Amygdala (tissue), 56 donors: Measurements from ENCODE around the gene SLC44A5.

Experiments
- DNase-seq, 56 donors: peaks; one replicate each; lab custom pipeline; 2025; lab: John Stamatoyannopoulos, UW

Gene SLC44A5

GRCh38 chr1:75589637-75590036 lies 21.3 kb downstream of the SLC44A5 start:
- no peak for DNase-seq

DNA sequence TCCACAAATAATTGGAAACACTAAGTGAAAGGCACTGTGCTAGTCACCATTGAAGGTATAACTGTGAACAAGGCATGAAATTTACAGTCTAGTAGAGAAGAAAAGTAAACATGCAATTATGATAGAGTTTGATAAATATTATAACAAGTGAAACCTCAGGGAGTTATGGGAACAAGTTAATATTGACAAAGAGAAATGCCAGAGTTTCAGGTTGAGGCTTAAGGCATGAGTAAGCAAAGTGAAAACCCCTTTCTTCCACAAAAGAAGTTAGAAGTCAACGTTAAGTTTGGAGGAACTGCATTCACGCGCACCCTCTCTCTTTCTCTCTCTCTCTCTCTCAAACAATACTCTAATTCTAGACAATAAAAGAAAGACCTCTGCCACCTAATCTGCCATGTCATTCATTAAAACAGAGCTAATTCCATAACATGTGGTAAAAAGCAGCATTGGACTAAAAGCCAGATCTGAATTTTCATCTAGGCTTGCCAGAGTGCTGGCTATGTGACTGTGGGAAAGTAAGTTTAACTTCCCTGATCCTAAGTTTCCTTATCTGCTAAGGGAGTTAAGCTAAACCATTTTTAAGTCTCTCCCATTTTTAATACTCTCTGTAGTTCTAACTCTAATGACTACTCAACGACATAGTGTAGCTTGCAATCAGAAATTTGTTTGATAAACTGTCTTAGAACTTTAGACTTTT lies 22.0 kb downstream of the SLC44A5 start:
- DNase-seq: no peak

- no peak for DNase-seq
These were observed 23.2 kb downstream of the SLC44A5 start for GRCh38 chr1:75587692-75588091.

DNA sequence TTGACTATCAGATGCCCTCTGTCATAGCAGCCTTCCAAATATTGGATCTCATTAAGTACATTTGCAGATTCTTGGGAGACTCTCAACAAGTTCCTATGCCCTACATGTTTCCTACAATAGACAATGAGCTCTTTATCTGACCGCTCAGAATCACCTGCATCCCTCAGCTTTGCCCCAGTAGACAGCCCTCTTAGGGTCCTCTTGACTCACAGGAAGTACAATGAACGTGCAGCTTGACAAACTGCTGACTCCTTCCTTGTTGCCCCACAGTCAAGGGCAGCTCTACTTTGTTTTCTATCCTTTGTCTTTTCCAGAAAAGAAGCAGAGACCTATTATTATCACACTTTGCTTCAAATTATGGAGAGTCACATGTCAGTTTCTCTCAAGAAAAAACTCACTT lies 27.6 kb downstream of the SLC44A5 start:
- no peak for DNase-seq

DNA sequence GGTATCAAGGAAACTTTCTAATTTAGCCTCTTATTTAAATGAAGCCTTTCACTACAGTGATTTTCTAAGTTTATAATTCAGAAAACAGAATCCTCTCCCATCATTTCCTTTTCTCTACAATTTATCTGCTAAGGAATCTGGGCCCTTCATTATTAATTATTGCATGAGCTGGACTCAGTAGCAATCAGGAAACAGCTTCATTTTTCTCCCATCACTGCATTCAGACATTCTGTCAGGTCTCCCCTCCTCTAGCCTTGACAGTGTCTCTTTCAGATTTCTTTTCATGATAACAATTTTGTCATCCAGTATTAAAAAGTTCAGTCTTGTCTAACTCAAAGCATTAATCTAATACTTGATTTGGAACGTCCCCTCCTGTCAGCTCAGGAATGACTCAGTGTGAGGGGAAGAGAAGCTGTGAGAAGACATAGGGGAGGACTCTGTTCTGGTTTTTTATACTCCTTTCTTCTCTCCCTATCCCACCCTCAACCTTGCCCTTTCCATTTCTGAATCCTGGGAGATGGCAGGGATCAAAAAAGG lies 28.1 kb downstream of the SLC44A5 start:
- DNase-seq: no peak

- DNase-seq: no peak
These were observed 31.9 kb downstream of the SLC44A5 start for GRCh38 chr1:75579046-75579445.

DNA sequence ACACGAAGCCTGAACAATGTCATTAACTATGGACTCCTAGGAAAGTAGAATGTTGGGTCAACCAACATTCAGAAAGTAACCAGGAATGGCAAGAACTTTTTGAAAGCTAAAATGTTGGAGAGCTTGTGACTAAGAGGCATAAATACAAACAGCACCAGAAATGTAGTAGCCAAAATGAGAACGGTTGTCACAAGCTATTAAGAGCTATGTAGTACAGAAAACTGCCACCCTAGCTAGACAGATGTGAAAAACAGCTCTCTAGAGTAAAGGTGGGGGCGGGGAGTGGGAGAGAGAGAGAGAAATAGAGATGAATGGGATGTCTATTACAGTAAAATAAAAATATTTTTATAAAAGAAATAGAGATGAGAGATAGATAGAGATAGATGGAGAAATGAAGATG lies 35.1 kb downstream of the SLC44A5 start:
- DNase-seq: no peak

GRCh38 chr1:75567191-75567590 lies 43.7 kb downstream of the SLC44A5 start:
- DNase-seq: no peak

DNA sequence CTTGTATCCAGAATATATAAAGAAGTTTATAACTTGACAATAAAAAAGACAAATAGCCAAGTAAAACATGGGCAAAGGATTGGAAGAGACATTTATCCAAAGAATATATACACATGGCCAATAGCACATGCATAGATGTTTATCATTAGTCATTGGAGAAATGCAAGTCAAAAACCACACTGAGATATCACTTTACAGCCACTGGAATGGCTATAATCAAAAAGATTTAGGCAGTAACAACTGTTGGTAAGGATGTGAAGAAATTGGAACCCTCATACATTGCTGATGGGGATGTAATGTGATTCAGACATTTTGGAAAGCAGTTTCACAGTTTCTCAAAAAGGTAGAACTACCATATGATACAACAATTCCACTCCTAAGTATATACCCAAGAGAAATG lies 51.1 kb downstream of the SLC44A5 start:
- no peak for DNase-seq

GRCh38 chr1:75559136-75559535 lies 51.8 kb downstream of the SLC44A5 start:
- no peak for DNase-seq

DNA sequence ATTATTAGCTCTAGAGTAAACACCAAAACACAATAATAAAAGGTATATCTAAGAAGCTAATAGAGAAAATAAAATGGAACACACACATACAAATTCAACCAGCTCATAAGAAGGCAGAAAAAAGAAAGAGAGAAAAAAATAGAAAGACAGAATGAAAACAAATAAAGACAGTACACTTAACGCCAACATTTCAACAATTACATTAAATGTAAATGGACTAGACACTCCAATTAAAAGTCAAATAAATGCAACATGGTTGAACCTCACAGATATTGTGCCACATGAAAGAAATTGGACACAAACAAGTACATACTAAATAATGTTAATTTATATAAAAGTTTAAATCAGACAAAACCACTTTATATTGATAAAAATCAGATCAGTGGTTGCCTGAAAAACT lies 56.0 kb downstream of the SLC44A5 start:
- no peak for DNase-seq

GRCh38 chr1:75554181-75554580 lies 56.7 kb downstream of the SLC44A5 start:
- no peak for DNase-seq

GRCh38 chr1:75550559-75550958 lies 60.4 kb downstream of the SLC44A5 start:
- DNase-seq: no peak

DNA sequence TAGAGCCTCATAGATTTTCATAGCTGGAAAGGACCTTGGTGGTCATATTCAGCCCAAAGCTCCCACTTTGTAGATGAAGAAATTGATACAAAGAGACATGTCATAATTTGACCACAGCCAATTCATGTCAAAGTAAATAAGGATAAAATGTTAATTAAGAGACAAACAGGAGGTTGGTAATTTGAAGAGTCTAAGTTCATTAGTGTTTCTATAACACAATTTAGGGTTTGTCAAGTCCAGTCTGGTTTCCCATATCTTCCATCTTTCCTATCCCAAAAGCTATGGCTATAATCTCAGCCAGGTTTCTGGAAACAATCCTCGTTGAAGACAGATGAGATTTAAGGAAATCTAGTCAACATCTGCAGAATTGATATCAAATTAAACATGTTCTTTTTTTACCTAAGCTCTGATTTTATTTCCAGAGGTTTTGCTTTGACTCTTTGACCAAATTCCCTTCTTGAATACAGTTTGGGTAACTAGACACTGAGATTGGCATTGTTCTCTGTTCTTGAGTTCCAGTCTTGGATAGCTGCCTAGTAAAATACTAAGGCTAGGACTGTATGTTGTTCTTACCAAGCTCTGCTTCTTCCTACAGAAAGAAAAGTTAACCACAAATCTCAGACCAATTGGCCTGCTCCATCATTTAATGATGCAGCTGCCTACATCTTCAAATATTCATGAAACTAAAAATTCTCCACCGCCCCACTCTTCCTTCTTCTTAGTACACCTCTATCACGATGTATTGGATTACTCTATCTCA lies 62.0 kb downstream of the SLC44A5 start:
- DNase-seq: no peak

GRCh38 chr1:75543705-75544104 lies 67.2 kb downstream of the SLC44A5 start:
- DNase-seq: no peak

DNA sequence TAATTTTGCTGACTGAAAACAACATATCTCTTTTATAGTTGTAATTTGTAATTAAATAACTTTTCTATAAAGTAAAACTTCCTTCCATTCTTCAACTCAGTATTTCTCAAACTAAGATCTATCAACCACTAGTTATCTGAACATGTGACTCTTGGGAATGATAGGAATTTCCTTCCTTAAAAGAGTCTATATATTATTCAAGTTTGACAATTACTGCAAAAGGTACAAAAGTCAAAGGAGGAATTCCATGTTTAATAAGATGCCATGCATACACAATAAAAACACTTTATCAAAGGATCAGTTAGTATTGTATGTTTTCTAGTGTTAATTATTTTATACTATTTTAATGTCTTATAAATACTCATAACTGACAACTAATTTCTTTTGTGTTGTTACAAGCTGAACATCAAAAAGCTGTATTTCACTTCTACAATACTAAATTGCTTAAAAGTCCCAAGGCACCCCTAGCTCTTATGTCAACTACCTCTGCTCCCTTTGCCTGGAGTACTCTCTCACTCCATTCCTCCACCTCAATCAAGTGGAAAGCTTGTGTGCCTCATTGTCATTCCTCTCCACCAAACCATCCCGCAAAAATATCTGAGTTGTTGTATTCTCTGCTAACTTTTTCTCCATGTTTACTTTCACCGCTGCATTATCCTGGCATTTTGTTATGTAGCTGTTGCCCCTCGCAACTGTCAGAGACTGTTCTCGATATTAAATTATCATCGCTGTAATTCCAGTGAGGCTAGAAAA lies 67.9 kb downstream of the SLC44A5 start:
- no peak for DNase-seq

DNA sequence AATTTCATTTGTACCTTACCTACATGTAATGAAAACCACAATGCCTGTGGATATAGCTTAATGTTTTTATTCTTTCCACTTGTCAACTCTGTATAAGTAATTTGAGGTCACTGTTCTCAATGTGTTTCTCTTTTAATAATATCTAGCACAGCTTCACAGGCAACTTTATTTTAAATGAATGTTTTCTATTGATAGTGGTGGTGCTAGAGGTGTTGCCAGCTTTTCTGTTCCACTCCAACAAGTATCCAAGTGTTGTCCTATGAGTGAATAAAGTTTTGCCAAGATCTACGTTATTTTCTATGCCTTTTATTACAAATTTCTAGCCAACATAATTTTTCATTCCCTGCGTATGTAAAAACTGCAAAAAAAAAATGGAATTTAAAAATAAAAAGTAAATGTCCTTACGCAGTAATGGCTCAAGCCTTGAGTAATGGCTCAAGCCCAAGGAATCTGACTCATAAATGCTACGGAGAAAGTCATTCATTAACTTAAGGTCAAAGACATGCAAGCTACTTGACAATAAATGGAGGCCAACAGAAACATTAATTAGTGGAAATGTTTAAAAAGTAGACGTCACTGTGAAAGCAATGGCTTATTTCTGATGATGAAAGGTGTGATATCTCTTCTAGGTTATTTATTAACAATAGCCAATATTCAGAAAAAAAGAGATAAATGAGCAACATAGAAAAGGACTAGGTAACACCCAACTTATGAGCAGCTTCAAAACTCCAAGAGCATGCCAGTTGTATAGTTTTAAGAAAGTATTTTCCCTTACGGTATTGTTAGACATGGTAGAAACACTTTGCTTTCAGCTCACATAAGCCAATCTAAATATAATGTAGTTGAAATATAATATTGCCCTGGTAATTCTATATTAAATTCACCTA lies 71.4 kb downstream of the SLC44A5 start:
- no peak for DNase-seq

GRCh38 chr1:75533085-75533484 lies 77.8 kb downstream of the SLC44A5 start:
- no peak for DNase-seq

- no peak for DNase-seq
These were observed 79.3 kb downstream of the SLC44A5 start for GRCh38 chr1:75531570-75531969.

- no peak for DNase-seq
These were observed 81.4 kb downstream of the SLC44A5 start for GRCh38 chr1:75529488-75529887.
